MCF 10A (cell line): Measurements from ENCODE around the gene AKAP11. TPM values are rescaled to one million over a fixed set of nuclear protein-coding genes. Genes with fewer than 3 reads are reported as not detected.

Experiments
- BruUV-seq: library from RNA; stranded (reverse); fragments of 400-500 nt; replicated peaks from 2 replicates; lab custom pipeline; 2021; lab: Mats Ljungman, UMichigan
- CTCF ChIA-PET: fragments of 300-600 bp; sonication (Branson Sonifier 250); formaldehyde crosslinking; extraction: SDS; loops from one replicate; lab custom pipeline; 2021; ENCODE audit warnings: antibody characterized with exemption, inconsistent platforms; lab: Yijun Ruan, JAX
- POLR2A ChIA-PET: fragments of 300-600, 350-650 bp; sonication (Branson Sonifier 250); formaldehyde crosslinking; extraction: SDS; loops from one replicate; lab custom pipeline; 2020; ENCODE audit warnings: antibody characterized with exemption, inconsistent platforms; lab: Yijun Ruan, JAX
- DNase-seq: peaks from one replicate; pipeline ENCODE4 v3.0.0-alpha.2; 2018; ENCODE audit not compliant: unreplicated experiment
- H3K27ac Mint-ChIP-seq: one replicate; pipeline ENCODE4 v1.8.0; 2022; ENCODE audit warnings: mild to moderate bottlenecking, low read depth, mixed read lengths; ENCODE audit not compliant: unreplicated experiment
- H3K27me3 Mint-ChIP-seq: one replicate; pipeline ENCODE4 v1.8.0; 2022; ENCODE audit warnings: mixed read lengths; ENCODE audit not compliant: insufficient read depth, unreplicated experiment
- H3K36me3 Mint-ChIP-seq: one replicate; pipeline ENCODE4 v1.8.0; 2022; ENCODE audit warnings: mild to moderate bottlenecking, moderate library complexity, mixed read lengths; ENCODE audit not compliant: insufficient read depth, unreplicated experiment
- H3K4me1 Mint-ChIP-seq: one replicate; pipeline ENCODE4 v1.8.0; 2022; ENCODE audit warnings: mixed read lengths; ENCODE audit not compliant: insufficient read depth, unreplicated experiment
- H3K4me3 Mint-ChIP-seq: one replicate; pipeline ENCODE4 v1.8.0; 2022; ENCODE audit warnings: mild to moderate bottlenecking, moderate library complexity, mixed read lengths; ENCODE audit not compliant: unreplicated experiment
- H3K9me3 Mint-ChIP-seq: one replicate; pipeline ENCODE4 v1.8.0; 2022; ENCODE audit warnings: mixed read lengths; ENCODE audit not compliant: unreplicated experiment
- CTCF ChIP-seq: fragments of 200-600 bp; IDR thresholded peaks from one replicate; pipeline ENCODE4 v1.8.0; 2022; ENCODE audit warnings: antibody characterized with exemption, mild to moderate bottlenecking; ENCODE audit not compliant: unreplicated experiment
- intact Hi-C: fragments of 100-400 bp; cut with micrococcal nuclease; formaldehyde crosslinking; loops from 2 replicates; pipeline ENCODE4 v1.14.1; 2022
- total RNA-seq: library from RNA; stranded (reverse); gene quantifications from 2 replicates; pipeline ENCODE4 v1.2.3, GENCODE V29; 2022

The AKAP11 gene
- total RNA-seq, 1 experiment from 2014 or later: 24.7 TPM

- Mint-ChIP-seq H3K9me3 (no peaks in the 10 kb centered on the region), H3K4me1 (no peaks in the 10 kb centered on the region), H3K27ac (no peak overlapping the region), H3K27me3 (no peaks in the 10 kb centered on the region), H3K36me3 (peaks cover 76% of the 10 kb centered on the region), H3K4me3 (no peak overlapping the region)
- DNase-seq: no peak
- ChIA-PET CTCF (no interaction called here), POLR2A (interaction anchor here (1.7 kb wide), 1 partner anchor 21 kb away, joined by 4 read pairs; no protein-coding TSS in a partner anchor)
- TF ChIP-seq CTCF: no peak
- no TSS peak for BruUV-seq
- intact Hi-C loops: no loop called here
These were observed 26.4 kb downstream of the AKAP11 start for GRCh38 chr13:42298392-42298791.

DNA sequence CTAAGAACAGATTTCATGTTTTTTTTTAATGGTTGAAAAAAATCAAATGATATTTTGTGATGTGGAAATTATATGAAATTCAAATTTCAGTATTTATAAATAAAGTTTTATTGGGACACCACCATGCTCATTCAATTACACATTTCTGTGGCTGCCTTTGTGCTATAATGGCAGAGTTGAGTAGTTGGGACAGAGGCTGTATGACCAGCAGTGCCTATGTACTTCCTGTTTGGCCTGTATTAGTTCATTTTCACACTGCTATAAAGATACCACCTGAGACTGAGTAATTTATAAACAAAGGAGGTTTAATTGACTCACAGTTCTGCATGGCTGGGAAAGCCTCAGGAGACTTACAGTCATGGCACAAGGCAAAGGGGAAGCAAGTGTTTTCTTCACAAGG lies 33.6 kb downstream of the AKAP11 start:
- DNase-seq: no peak
- CTCF ChIA-PET: no interaction called here
- POLR2A ChIA-PET: interaction anchor here (2.3 kb wide), 1 partner anchor 15 kb away, joined by 8 read pairs; no protein-coding TSS in a partner anchor
- no TSS peak for BruUV-seq
- peaks cover 82% of the 10 kb centered on the region for H3K36me3 Mint-ChIP-seq
- H3K27me3 Mint-ChIP-seq: no peaks in the 10 kb centered on the region
- no peak overlapping the region for H3K4me3 Mint-ChIP-seq
- no peaks in the 10 kb centered on the region for H3K4me1 Mint-ChIP-seq
- H3K27ac Mint-ChIP-seq: no peak overlapping the region
- intact Hi-C loops: no loop called here
- H3K9me3 Mint-ChIP-seq: no peaks in the 10 kb centered on the region
- no peak for TF ChIP-seq CTCF

DNA sequence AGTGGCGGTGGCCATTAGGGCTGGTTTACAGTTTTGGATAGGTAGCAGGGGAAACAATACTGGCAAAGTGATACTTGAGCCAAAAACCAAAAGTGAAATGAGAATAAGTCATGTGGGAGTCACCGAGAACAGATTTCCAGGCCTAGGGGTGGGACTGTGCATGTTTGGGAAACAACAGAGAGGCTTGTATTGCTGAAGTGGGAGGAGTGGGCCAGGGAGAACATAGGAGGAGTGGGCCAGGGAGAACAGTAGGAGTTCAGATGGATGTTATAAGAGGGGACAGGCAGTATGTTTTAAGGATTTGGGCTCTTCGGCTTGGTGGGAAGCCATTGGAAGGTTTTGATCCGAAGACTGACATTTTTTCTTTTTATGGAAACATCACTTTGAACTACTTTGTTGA lies 35.5 kb downstream of the AKAP11 start:
- Mint-ChIP-seq H3K27me3 (no peaks in the 10 kb centered on the region), H3K36me3 (peaks cover 79% of the 10 kb centered on the region), H3K4me3 (no peak overlapping the region), H3K9me3 (no peaks in the 10 kb centered on the region), H3K27ac (no peak overlapping the region), H3K4me1 (peaks cover 2% of the 10 kb centered on the region)
- TF ChIP-seq CTCF: no peak
- intact Hi-C loops: no loop called here
- DNase-seq: no peak
- CTCF ChIA-PET: no interaction called here
- no TSS peak for BruUV-seq
- POLR2A ChIA-PET: no interaction called here

GRCh38 chr13:42312817-42313431 lies 41.0 kb downstream of the AKAP11 start:
- H3K9me3 Mint-ChIP-seq: no peaks in the 10 kb centered on the region
- no peak for DNase-seq
- CTCF ChIA-PET: interaction anchor here (0.6 kb wide), 2 partner anchors 92 to 1509 kb away, joined by 3 read pairs; no protein-coding TSS in a partner anchor
- TF ChIP-seq CTCF: no peak
- no peaks in the 10 kb centered on the region for H3K27me3 Mint-ChIP-seq
- peaks cover 65% of the 10 kb centered on the region for H3K36me3 Mint-ChIP-seq
- no peak overlapping the region for H3K27ac Mint-ChIP-seq
- peaks cover 7% of the 10 kb centered on the region for H3K4me1 Mint-ChIP-seq
- no TSS peak for BruUV-seq
- intact Hi-C loops: no loop called here
- H3K4me3 Mint-ChIP-seq: no peak overlapping the region
- POLR2A ChIA-PET: interaction anchor here (1.0 to 1.2 kb wide), 3 partner anchors 13 to 41 kb away, joined by 3 read pairs; partner anchors contain the start of gene AKAP11
